Endodermal cell (in vitro differentiated cells): ENCODE measurements around the gene ISX. TPM values are rescaled to one million over a fixed set of nuclear protein-coding genes. Genes with fewer than 3 reads are reported as not detected.

ENCODE experiments used
- DNase-seq: peaks from one replicate; pipeline ENCODE4 v3.0.0-alpha.2; 2017
- H3K27ac ChIP-seq: 2 replicates; pipeline ENCODE4 v1.5.1; 2013; ENCODE audit warnings: mild to moderate bottlenecking, low read depth, low read length, moderate library complexity
- H3K27me3 ChIP-seq: 2 replicates; pipeline ENCODE4 v1.6.1; 2013; ENCODE audit warnings: mild to moderate bottlenecking, low read length, moderate library complexity; ENCODE audit not compliant: insufficient read depth, control insufficient read depth, poor library complexity, severe bottlenecking
- H3K36me3 ChIP-seq: 2 replicates; pipeline ENCODE4 v1.7.0; 2013; ENCODE audit warnings: mild to moderate bottlenecking, low read length, moderate library complexity; ENCODE audit not compliant: control insufficient read depth, insufficient read depth
- H3K4me1 ChIP-seq: one replicate; pipeline ENCODE4 v1.7.0; 2013; ENCODE audit warnings: low read length; ENCODE audit not compliant: control insufficient read depth, insufficient read depth
- H3K4me3 ChIP-seq: 2 replicates; pipeline ENCODE4 v1.5.1; 2013; ENCODE audit warnings: mild to moderate bottlenecking, low read length, moderate library complexity
- H3K9ac ChIP-seq: 2 replicates; pipeline ENCODE4 v1.6.1; 2013; ENCODE audit warnings: mild to moderate bottlenecking, low read length, moderate library complexity; ENCODE audit not compliant: poor library complexity, severe bottlenecking; ENCODE audit errors: extremely low read depth
- H3K9me3 ChIP-seq: 2 replicates; pipeline ENCODE4 v1.6.1; 2013; ENCODE audit warnings: mild to moderate bottlenecking, low read length, moderate library complexity; ENCODE audit not compliant: control insufficient read depth
- H3K27ac Mint-ChIP-seq: 2 replicates; pipeline ENCODE4 v1.8.0; 2020; ENCODE audit warnings: mixed read lengths
- H3K27me3 Mint-ChIP-seq: 2 replicates; pipeline ENCODE4 v1.8.0; 2021; ENCODE audit warnings: mild to moderate bottlenecking, mixed read lengths; ENCODE audit not compliant: insufficient read depth
- H3K36me3 Mint-ChIP-seq: 2 replicates; pipeline ENCODE4 v1.8.0; 2020; ENCODE audit warnings: low read depth, mixed read lengths
- H3K4me1 Mint-ChIP-seq: 2 replicates; pipeline ENCODE4 v1.8.0; 2020; ENCODE audit warnings: mixed read lengths
- H3K4me3 Mint-ChIP-seq: 2 replicates; pipeline ENCODE4 v1.8.0; 2020; ENCODE audit warnings: mild to moderate bottlenecking, moderate library complexity, mixed read lengths
- H3K9me3 Mint-ChIP-seq: 2 replicates; pipeline ENCODE4 v1.8.0; 2020; ENCODE audit warnings: mild to moderate bottlenecking, mixed read lengths
- CTCF ChIP-seq: fragments of 200-600 bp; sonication (generic); conservative IDR thresholded peaks from 2 replicates; pipeline ENCODE4 v1.5.0; 2021; ENCODE audit warnings: antibody characterized with exemption, mild to moderate bottlenecking
- WGBS, 2 experiments: methylation state at CpG; one replicate each; pipeline versions ENCODE4 v1.1.5 to v1.1.7; 2013; ENCODE audit warnings: missing lambda C conversion rate in 2 of 2, mixed read lengths in 1 of 2; ENCODE audit not compliant: insufficient coverage in 1 of 2, insufficient read length in 1 of 2; 5-methylcytosine and 5-hydroxymethylcytosine counted together
- total RNA-seq, 2 donors: library from RNA; stranded (reverse); fragmentation: NEBNext Ultra II Directional in 1 of 2; extraction: Animal tissue kit (Norgen Biotek cat#: 25700) in 1 of 2; gene quantifications; 2 replicates in 1 of 2; 3 replicates in 1 of 2; pipeline ENCODE4 v1.2.1, GENCODE V29; 2021

The ISX gene
- total RNA-seq, 2 donors from 2014 or later, result 0.07 to 0.13 TPM

DNA sequence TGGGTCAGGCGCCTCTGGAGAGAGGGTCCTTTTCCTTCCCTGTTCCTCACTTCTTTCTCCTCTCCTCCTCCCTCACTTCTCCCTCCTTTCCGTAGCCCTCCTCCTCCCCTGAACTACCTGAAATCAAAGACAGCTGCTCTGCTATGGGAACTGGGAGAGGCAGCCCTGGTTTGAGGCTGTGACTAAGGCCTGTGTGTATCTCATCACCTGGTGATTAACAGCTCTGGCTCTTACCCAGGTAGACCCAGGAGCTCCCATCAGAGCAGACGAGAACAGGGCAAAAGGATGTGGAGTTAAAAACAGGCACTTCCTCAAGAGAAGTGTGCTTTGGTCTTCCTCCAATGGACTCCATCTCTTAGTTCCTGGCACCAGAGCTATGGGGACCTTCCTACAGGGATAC is 5.8 kb downstream of the ISX start:
- no peak for TF ChIP-seq CTCF
- Histone ChIP-seq H3K27ac (no peak overlapping the region), H3K9ac (no peak overlapping the region), H3K27me3 (no peaks in the 10 kb centered on the region), H3K4me1 (no peaks in the 10 kb centered on the region), H3K4me3 (no peak overlapping the region), H3K9me3 (no peaks in the 10 kb centered on the region), H3K36me3 (no peaks in the 10 kb centered on the region)
- H3K4me1 Mint-ChIP-seq, result no peaks in the 10 kb centered on the region
- H3K27me3 Mint-ChIP-seq, result no peaks in the 10 kb centered on the region
- no peaks in the 10 kb centered on the region for H3K9me3 Mint-ChIP-seq
- H3K36me3 Mint-ChIP-seq, result no peaks in the 10 kb centered on the region
- 86% methylated on average over 3 of the region's 3 CpGs; no CpG with 5 or more reads in 1 of the 2 experiments for WGBS, 2 experiments
- H3K4me3 Mint-ChIP-seq, result no peak overlapping the region
- DNase-seq, result no peak
- no peak overlapping the region for H3K27ac Mint-ChIP-seq

GRCh38 chr22:35072925-35073324 is 7.0 kb downstream of the ISX start:
- H3K27ac Mint-ChIP-seq, result no peak overlapping the region
- no peaks in the 10 kb centered on the region for H3K9me3 Mint-ChIP-seq

DNA sequence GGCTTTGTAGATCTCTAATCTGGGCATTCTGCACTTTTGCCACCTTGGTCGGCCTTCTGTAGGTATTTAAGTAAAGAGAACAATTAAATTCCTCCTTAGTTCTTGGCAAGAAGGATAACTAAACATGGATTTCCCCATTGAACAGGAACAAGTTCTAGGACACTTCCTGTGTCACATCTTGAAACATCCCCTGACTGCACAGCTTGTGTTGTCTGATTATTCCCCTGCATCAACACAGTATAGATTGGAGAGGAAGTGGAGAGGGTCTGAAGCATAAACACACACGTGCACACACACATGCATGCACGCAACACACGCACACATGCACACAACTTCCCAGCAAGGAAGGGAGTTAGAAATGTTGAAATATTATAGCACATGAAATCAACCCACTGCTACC is 8.6 kb downstream of the ISX start:
- H3K4me1 Mint-ChIP-seq, result no peaks in the 10 kb centered on the region
- H3K4me3 ChIP-seq, result no peak overlapping the region
- no peaks in the 10 kb centered on the region for H3K4me1 ChIP-seq
- H3K36me3 Mint-ChIP-seq, result no peaks in the 10 kb centered on the region
- no peak overlapping the region for H3K27ac ChIP-seq
- H3K9ac ChIP-seq, result no peak overlapping the region
- no peak for TF ChIP-seq CTCF
- H3K9me3 Mint-ChIP-seq, result no peaks in the 10 kb centered on the region
- no peak for DNase-seq
- H3K4me3 Mint-ChIP-seq, result no peak overlapping the region
- peaks cover 2% of the 10 kb centered on the region for H3K27me3 Mint-ChIP-seq
- no peak overlapping the region for H3K27ac Mint-ChIP-seq
- no peaks in the 10 kb centered on the region for H3K9me3 ChIP-seq
- H3K36me3 ChIP-seq, result no peaks in the 10 kb centered on the region
- WGBS, 2 experiments, result 85 to 100% methylated on average over 1 to 4 of the region's 4 CpGs
- peaks cover 2% of the 10 kb centered on the region for H3K27me3 ChIP-seq

More at GRCh38 chr22:35072925-35073324, 7.0 kb downstream of the ISX start:
- WGBS, 2 experiments, result 90 to 93% methylated on average over 3 to 4 of the region's 4 CpGs
- Histone ChIP-seq H3K4me3 (no peak overlapping the region), H3K36me3 (no peaks in the 10 kb centered on the region), H3K9me3 (no peaks in the 10 kb centered on the region), H3K9ac (no peak overlapping the region), H3K27ac (no peak overlapping the region), H3K27me3 (no peaks in the 10 kb centered on the region), H3K4me1 (no peaks in the 10 kb centered on the region)
- Mint-ChIP-seq H3K36me3 (no peaks in the 10 kb centered on the region), H3K4me3 (no peak overlapping the region), H3K4me1 (no peaks in the 10 kb centered on the region), H3K27me3 (no peaks in the 10 kb centered on the region)
- TF ChIP-seq CTCF, result no peak
- DNase-seq, result no peak
